HAP-1 (cell line): ENCODE measurements around the gene AGK.

ENCODE experiments used
- DNase-seq, 2 experiments: peaks; one replicate each; pipeline ENCODE4 v3.0.0-alpha.2; 2016 to 2020; ENCODE audit warnings: low spot score in 2 of 2
- H3K27me3 ChIP-seq: fragments of 250-450 bp; sonication (Bioruptor Pico); 2 replicates; pipeline ENCODE4 v1.5.1; 2020; ENCODE audit warnings: low read depth, mild to moderate bottlenecking, moderate library complexity
- H3K36me3 ChIP-seq: fragments of 250-450 bp; sonication (Bioruptor Pico); replicated peaks from 2 replicates; pipeline ENCODE4 v1.5.1; 2020; ENCODE audit warnings: mild to moderate bottlenecking
- H3K4me1 ChIP-seq: fragments of 250-450 bp; sonication (Bioruptor Pico); 2 replicates; pipeline ENCODE4 v1.5.1; 2020; ENCODE audit warnings: mild to moderate bottlenecking
- H3K4me3 ChIP-seq: fragments of 250-450 bp; sonication (Bioruptor Pico); 2 replicates; pipeline ENCODE4 v1.5.1; 2020; ENCODE audit warnings: mild to moderate bottlenecking, moderate library complexity
- H3K9me3 ChIP-seq: fragments of 250-450 bp; sonication (Bioruptor Pico); 2 replicates; pipeline ENCODE4 v1.5.1; 2020; ENCODE audit warnings: mild to moderate bottlenecking, moderate library complexity
- in situ Hi-C: fragments of 300-500 bp; cut with MboI; formaldehyde crosslinking; loops from 3 replicates; pipeline ENCODE4 v1.14.3; 2020; ENCODE audit warnings: low sequenced_read_pairs, inconsistent platforms, mixed read lengths

The AGK gene

GRCh38 chr7:141649137-141649864, 98.1 kb downstream of the AGK start:
- no peak overlapping the region for H3K4me3 ChIP-seq
- in situ Hi-C loops, result no loop called here
- H3K36me3 ChIP-seq, result peaks cover 8% of the 10 kb centered on the region
- no peak for DNase-seq
- H3K27me3 ChIP-seq, result no peaks in the 10 kb centered on the region
- no peaks in the 10 kb centered on the region for H3K9me3 ChIP-seq
- peaks cover 11% of the 10 kb centered on the region for H3K4me1 ChIP-seq

GRCh38 chr7:141649865-141650634, 98.8 kb downstream of the AGK start:
- no peak overlapping the region for H3K4me3 ChIP-seq
- peak; percentile 82 to 93 for DNase-seq
- H3K36me3 ChIP-seq, result peaks cover 12% of the 10 kb centered on the region
- no peaks in the 10 kb centered on the region for H3K27me3 ChIP-seq
- H3K9me3 ChIP-seq, result no peaks in the 10 kb centered on the region
- peaks cover 10% of the 10 kb centered on the region for H3K4me1 ChIP-seq
- in situ Hi-C loops, result no loop called here

DNA sequence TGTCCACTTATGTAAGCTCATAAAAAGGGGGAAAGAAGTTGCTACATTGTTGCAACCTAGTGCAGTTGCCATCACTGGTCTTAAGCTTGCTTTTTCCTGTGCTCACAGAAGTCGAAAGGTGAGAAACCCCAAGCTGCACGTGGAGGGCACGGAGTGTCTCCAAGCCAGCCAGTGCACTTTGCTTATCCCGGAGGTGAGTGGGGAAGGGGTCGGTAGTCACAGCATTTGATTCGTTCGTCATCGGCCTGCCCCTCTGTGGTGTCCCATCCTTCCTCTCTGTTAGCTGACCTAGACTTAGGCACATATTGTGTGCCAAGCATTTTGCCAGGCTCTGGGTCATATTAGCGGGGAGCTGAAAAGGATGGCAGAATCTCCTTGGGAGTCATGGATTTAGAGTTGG, 100.2 kb downstream of the AGK start:
- H3K4me1 ChIP-seq, result peaks cover 10% of the 10 kb centered on the region
- no peaks in the 10 kb centered on the region for H3K9me3 ChIP-seq
- no peak overlapping the region for H3K4me3 ChIP-seq
- H3K36me3 ChIP-seq, result peaks cover 20% of the 10 kb centered on the region
- no peaks in the 10 kb centered on the region for H3K27me3 ChIP-seq
- in situ Hi-C loops, result no loop called here
- no peak for DNase-seq

DNA sequence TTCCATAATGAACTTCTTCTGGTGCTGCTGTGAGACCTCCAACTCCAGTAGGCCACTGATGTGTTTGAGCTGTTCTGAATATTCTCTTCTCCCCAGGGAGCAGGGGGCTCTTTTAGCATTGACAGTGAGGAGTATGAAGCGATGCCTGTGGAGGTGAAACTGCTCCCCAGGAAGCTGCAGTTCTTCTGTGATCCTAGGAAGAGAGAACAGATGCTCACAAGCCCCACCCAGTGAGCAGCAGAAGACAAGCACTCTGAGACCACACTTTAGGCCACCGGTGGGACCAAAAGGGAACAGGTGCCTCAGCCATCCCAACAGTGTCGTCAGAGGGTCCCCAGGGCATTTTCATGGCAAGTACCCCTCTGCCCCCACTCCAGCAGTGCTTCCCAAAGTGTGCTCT, 101.5 kb downstream of the AGK start:
- peaks cover 10% of the 10 kb centered on the region for H3K4me1 ChIP-seq
- in situ Hi-C loops, result no loop called here
- no peak overlapping the region for H3K4me3 ChIP-seq
- H3K36me3 ChIP-seq, result peaks cover 20% of the 10 kb centered on the region
- H3K27me3 ChIP-seq, result no peaks in the 10 kb centered on the region
- DNase-seq, result no peak
- H3K9me3 ChIP-seq, result no peaks in the 10 kb centered on the region

GRCh38 chr7:141654551-141654950, 103.3 kb downstream of the AGK start:
- peaks cover 20% of the 10 kb centered on the region for H3K36me3 ChIP-seq
- peaks cover 6% of the 10 kb centered on the region for H3K4me1 ChIP-seq
- H3K27me3 ChIP-seq, result no peaks in the 10 kb centered on the region
- in situ Hi-C loops, result no loop called here
- no peak overlapping the region for H3K4me3 ChIP-seq
- no peaks in the 10 kb centered on the region for H3K9me3 ChIP-seq
- DNase-seq, result peak; percentile 57 to 77

DNA sequence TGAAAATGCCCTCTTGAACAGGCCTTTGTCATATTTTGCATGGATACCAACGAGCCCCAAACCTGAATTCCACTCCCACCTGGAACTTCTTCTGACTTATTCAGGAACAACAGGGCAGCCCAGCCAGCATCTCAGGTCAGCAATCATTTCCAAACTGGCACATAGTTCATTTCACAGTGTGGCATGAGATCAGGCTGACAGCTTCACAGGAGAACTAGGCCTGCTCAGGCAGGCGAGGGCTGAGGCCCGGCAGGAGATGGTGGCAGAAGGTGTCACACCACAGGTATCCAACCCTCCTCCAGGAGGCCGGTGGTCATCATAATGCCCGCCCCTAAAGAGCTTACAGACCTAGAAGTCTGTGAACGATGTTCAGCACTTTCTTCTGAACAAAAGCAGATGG, 108.3 kb downstream of the AGK start:
- no peaks in the 10 kb centered on the region for H3K9me3 ChIP-seq

GRCh38 chr7:141660259-141660658, 109.0 kb downstream of the AGK start:
- in situ Hi-C loops, result no loop called here
- Histone ChIP-seq H3K36me3 (peaks cover 14% of the 10 kb centered on the region), H3K9me3 (no peaks in the 10 kb centered on the region), H3K4me1 (no peaks in the 10 kb centered on the region), H3K27me3 (no peaks in the 10 kb centered on the region), H3K4me3 (no peak overlapping the region)
- no peak for DNase-seq

More for the DNA sequence above, 108.3 kb downstream of the AGK start:
- in situ Hi-C loops, result no loop called here
- Histone ChIP-seq H3K4me3 (no peak overlapping the region), H3K4me1 (no peaks in the 10 kb centered on the region), H3K36me3 (peaks cover 20% of the 10 kb centered on the region), H3K27me3 (no peaks in the 10 kb centered on the region)
- DNase-seq, result no peak

DNA sequence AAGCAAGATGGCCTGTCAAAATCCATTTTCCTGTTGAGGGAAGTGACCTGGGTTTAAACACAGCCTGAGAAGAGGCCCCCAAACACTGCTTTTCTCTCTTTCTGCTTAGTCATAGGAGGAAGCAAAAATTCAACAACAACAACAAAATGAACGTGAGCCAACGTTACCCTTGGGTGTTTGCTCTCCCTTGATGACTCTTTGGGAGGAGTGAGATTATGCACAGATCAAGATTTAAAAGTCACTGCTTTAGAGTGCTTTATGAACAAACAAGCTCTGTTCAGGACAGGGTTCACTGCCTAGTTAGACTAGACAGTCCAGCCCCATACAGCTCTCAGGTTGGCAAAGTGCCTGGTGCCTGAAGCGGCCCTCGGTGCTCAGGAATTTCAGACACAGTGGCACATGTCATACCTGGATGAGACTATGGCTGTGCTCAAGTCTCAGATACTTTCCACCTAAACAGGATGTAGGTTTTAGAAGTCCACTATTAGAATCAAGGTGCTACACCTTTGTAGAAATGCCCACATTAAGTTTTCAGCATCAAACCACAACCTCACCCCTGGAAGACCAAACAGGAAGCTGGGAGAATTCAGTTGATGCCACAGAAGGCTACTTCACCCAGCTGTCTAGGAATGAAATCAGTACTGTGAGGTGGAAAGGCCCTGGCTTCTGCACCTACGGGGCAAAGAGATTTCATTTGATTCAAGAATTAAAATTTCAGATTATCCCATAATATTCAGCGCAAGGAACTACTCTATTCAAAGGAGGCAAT, 112.1 kb downstream of the AGK start:
- no peaks in the 10 kb centered on the region for H3K4me1 ChIP-seq
- in situ Hi-C loops, result no loop called here
- H3K27me3 ChIP-seq, result no peaks in the 10 kb centered on the region
- no peaks in the 10 kb centered on the region for H3K9me3 ChIP-seq
- peaks cover 7% of the 10 kb centered on the region for H3K36me3 ChIP-seq
- no peak for DNase-seq
- no peak overlapping the region for H3K4me3 ChIP-seq

DNA sequence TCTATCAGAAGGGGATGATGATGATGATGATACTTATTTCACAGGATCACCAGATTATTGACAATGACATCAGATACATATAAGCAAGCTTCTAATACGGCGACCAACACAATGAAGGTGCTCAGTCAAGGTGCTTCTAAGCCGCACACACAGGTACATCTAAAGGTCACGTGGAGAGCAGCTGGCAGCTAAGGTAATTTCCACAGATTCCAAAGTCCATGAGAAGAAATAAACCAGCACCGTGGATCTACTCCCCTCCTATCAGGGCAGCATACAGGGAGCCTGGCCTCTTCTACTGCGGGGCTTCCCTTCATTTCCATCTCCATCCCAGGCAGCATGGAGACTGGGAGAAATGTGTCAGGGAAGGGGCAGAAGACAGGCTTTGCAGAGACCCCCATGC, 113.2 kb downstream of the AGK start:
- DNase-seq, result no peak
- Histone ChIP-seq H3K4me3 (no peak overlapping the region), H3K4me1 (no peaks in the 10 kb centered on the region), H3K36me3 (peaks cover 7% of the 10 kb centered on the region), H3K27me3 (no peaks in the 10 kb centered on the region), H3K9me3 (no peaks in the 10 kb centered on the region)
- in situ Hi-C loops, result no loop called here

DNA sequence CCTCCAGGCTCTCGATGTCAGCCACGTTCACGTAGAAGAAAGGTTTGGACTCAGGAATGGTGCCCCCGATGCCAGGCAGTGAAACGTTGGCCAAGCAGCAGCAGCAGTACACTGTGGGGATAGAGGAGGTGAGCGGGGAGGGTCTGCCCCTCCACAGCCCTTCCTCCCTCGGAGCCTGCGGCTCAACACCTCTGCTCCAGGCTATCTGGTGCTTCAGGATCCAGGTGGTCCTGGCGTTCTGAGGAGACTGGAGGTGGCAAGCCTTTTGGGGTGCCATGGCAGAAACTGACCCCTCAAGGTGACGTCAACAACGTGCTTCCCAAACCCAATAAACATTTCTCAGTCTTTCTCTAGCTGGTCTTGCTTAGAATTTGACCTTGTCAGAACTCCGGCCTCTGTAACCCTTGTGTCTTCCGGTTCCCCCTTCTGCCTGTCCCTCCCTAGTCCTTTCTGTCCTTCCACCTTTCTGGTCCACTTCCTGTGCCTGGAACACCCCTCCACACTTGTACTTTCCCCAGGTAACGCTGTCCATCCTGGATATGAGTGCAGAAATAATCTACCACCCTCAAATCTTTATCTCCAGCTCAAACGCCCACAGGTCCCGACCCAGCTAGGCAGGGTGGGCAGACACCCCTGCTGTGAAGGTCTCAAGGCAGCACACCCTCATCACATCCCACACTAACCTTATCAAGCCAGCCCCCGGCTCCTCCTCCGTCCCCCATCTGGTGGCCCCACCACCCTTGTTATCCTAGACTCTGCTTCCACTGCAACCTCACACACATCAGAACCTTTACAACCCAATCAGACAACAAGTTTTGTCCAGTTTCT, 114.2 kb downstream of the AGK start:
- no peaks in the 10 kb centered on the region for H3K9me3 ChIP-seq
- H3K4me1 ChIP-seq, result no peaks in the 10 kb centered on the region
- DNase-seq, result no peak
- in situ Hi-C loops, result no loop called here
- H3K4me3 ChIP-seq, result no peak overlapping the region
- peaks cover 7% of the 10 kb centered on the region for H3K36me3 ChIP-seq
- no peaks in the 10 kb centered on the region for H3K27me3 ChIP-seq

DNA sequence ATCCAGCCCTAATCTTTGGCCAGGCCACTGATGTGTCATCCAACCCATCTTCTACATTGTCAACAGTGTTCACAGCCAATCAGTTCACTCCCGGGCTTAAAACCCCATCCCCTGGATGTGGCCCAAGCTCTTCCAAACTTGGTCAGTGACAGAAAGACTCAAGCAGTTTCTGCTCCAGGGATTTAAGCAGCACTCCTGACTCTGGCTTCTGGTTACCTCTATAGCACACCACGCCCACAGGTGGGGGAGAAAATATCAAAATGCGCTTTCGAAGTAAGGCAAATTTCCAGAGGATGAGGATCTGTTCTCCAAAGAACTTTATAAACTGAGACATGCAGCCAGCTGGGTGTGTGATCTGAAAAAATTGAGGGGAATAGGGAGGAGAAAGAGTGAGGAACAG, 114.9 kb downstream of the AGK start:
- Histone ChIP-seq H3K27me3 (no peaks in the 10 kb centered on the region), H3K9me3 (no peaks in the 10 kb centered on the region), H3K36me3 (peaks cover 7% of the 10 kb centered on the region), H3K4me1 (no peaks in the 10 kb centered on the region), H3K4me3 (no peak overlapping the region)
- DNase-seq, result no peak
- in situ Hi-C loops, result no loop called here

DNA sequence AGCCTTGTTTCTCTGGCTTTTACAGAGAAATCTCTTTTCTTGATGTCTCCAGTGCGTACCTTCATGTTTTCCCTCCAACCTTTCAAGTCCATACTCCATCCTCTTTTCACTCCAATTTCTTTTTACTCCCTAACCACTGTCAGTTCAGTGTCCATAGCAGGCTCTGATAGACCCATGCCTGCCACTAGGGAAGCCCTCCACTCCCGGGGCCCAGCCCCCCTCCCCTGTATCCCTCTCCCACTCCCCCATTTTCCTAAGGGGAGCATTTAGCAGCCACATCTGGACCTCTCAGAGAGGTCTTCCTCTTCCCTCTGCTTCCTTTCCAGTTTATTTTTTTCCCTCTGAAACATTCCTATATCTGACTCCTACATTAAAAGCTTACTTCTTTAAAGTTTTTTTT, 117.6 kb downstream of the AGK start:
- H3K4me3 ChIP-seq, result no peak overlapping the region
- in situ Hi-C loops, result no loop called here
- no peaks in the 10 kb centered on the region for H3K4me1 ChIP-seq
- H3K27me3 ChIP-seq, result no peaks in the 10 kb centered on the region
- H3K36me3 ChIP-seq, result peaks cover 3% of the 10 kb centered on the region
- no peak for DNase-seq
- no peaks in the 10 kb centered on the region for H3K9me3 ChIP-seq

- Histone ChIP-seq H3K4me1 (no peaks in the 10 kb centered on the region), H3K36me3 (no peaks in the 10 kb centered on the region), H3K4me3 (no peak overlapping the region), H3K27me3 (no peaks in the 10 kb centered on the region), H3K9me3 (no peaks in the 10 kb centered on the region)
- no peak for DNase-seq
- in situ Hi-C loops, result no loop called here
Measured at GRCh38 chr7:141671705-141672496, 120.7 kb downstream of the AGK start.
